ENCODE measurements around the gene TRPC3.

DNA sequence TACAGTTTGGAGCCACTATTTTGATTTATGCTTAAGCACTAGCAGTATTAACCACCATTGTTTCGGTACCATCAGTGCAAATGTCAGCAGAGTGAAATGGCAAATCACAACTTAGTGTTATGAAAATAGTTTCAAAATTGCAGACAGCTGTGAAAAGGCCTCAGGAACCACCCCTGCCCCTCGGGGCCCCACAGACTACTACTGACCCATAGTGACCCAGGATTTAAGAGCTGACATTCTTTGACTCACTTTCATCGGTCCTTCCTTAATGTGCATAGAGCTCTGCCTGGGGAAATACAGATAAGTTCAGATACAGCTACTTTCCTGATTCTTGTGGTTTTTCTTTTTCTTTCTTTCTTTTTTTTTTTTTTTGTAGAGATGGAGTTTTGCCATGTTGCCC lies 78.3 kb downstream of the TRPC3 start:
- TF ChIP-seq, protein P1, sequence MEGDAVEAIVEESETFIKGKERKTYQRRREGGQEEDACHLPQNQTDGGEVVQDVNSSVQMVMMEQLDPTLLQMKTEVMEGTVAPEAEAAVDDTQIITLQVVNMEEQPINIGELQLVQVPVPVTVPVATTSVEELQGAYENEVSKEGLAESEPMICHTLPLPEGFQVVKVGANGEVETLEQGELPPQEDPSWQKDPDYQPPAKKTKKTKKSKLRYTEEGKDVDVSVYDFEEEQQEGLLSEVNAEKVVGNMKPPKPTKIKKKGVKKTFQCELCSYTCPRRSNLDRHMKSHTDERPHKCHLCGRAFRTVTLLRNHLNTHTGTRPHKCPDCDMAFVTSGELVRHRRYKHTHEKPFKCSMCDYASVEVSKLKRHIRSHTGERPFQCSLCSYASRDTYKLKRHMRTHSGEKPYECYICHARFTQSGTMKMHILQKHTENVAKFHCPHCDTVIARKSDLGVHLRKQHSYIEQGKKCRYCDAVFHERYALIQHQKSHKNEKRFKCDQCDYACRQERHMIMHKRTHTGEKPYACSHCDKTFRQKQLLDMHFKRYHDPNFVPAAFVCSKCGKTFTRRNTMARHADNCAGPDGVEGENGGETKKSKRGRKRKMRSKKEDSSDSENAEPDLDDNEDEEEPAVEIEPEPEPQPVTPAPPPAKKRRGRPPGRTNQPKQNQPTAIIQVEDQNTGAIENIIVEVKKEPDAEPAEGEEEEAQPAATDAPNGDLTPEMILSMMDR (conservative IDR thresholded peaks at IDR 0.05 in 1 of 2, IDR thresholded peaks at IDR 0.05 in 1 of 2; ENCODE audit: low read depth in 1 of 2, low read length in 2 of 2) = no peak
- TF ChIP-seq EZH2 (IDR thresholded peaks at IDR 0.05; ENCODE audit: low read length, missing control alignments) = no peak
